KBM-7 (cell line): ENCODE results near the gene SPON1.

ENCODE experiments used
- DNase-seq: peaks from one replicate; pipeline ENCODE4 v3.0.0-alpha.2; 2015
- in situ Hi-C: fragments of 300-500 bp; cut with MboI; formaldehyde crosslinking; loops from 2 replicates; pipeline ENCODE4 v1.14.3; 2020; ENCODE audit warnings: low sequenced_read_pairs, low pct_unique_long_range_greater_than_20kb, mixed read lengths

The SPON1 gene

DNA sequence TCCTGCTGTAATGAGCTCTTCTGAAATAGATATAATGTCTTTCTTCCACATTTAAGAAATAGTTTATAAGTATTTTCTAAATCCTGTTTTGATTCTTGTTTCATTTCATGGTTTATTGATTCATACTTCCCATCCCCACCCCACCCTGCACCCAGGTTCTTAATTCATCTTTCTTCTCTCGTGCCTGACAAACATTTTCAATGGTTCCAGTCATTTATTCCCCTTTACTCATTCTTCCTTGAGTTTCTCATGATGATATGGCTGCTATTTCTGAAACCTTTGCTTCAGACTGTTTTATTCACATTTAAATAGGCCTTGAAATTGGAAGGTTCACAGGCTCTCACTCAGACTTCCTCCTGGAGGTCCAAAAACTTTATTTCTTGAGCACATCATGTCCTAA, 142.9 kb downstream of the SPON1 start:
- no peak for DNase-seq
- in situ Hi-C loops, result no loop called here

DNA sequence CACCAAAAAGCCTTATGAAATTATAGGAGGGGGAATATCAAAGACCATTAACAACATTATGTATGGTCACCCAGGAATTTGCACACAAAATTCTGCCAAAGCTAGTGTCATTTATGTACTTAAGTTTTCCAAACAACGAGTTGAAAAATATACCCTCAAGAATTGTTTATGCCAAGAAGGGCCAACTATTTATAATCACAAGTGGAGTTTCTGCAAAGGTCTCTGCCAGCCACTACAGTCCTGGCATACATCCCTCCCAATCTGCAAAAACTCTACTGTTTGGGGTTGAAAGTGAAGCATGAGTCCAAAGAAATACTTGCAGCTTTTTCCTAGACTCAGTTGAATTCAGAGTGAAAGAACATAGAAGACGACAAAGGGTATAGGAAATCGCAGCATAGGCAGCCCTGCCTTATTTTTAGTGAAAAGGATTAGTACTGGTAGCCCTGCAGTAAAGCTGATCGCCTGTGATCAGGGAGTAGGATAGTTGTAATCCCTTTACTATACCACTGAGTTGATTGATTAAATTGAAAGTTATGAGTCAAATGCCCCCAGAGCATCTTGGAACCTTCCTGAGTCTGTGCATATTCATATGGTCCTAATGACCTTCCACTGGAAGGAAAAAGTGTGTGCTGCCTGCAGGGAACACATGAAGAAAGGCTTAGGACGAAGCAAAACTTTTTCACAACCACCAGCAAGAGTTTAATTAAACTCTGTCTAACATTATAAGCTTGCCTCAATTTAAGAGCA, 144.0 kb downstream of the SPON1 start:
- in situ Hi-C loops, result no loop called here
- DNase-seq, result no peak

DNA sequence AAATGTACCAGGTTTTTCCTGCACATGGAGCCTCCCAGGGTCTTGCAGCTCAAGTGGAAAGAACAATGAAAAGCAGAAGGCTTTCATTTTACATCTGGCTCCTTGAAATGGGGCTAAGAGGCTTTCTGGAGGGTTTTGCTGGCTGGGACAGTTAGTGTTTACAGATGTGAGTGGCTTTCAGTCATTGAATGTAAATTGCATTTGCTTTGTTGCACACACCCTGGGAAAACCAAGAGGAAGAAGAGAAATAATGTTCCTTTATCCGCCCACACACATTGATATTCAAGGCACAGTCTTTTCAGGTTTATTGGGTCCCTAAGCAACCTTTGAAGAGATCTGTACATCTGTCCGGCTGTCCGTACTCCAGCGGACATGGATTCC, 144.5 kb downstream of the SPON1 start:
- DNase-seq, result no peak
- in situ Hi-C loops, result no loop called here

DNA sequence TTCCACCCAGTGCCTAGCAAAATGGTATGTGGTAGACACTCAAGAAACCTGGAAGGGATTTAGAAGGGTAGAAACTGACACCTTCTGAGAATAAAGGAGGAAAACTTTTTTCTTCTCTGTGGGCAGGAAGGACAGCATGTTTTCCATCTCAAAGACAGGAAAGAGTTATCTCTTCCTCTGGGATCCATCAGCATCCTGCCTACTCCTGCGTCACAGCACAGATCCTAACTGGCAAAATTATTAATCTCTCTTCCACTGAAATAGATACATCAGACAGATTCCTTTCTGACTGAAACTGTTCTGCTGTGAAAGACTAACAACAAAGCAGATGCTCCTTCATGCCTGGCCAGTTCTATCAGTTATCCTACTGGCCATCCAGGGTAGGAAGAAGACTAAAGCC, 147.2 kb downstream of the SPON1 start:
- no peak for DNase-seq
- in situ Hi-C loops, result no loop called here

DNA sequence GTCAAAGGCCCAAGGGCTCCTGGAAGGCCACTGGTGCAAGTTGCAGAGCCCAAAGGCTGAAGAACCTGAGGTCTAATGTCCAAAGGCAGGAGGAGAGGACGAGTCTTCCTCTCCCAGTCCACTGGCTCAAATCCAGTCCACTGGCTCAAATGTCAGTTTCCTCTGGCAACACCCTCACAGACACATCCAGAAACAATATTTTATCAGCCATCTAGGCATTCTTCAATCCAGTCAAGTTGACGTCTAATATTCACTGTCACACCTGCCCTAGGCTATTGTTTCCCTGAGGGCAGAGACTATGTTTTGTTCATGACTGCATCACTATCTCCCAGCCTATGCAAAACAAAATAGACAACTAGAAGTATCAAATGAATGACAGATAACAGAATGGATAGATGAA, 148.1 kb downstream of the SPON1 start:
- in situ Hi-C loops, result no loop called here
- DNase-seq, result no peak

DNA sequence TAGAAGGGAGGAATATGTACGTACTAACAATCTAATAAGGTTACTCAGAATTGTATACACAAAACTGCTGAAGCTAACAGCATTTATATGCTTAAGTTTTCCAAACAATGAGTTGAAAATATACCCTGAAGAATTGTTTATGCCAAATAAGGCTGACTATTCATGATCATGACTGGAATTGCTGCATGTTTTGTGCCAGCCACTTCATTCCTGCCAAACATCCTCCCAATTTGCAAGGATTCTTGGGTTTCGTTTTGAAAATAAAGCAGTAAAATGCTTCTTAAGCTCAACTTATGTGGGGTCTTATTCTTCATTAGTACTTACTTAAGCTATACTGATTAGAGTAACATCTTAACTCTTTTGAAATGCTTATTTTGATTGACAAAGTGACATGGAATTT, 149.0 kb downstream of the SPON1 start:
- no peak for DNase-seq
- in situ Hi-C loops, result no loop called here

DNA sequence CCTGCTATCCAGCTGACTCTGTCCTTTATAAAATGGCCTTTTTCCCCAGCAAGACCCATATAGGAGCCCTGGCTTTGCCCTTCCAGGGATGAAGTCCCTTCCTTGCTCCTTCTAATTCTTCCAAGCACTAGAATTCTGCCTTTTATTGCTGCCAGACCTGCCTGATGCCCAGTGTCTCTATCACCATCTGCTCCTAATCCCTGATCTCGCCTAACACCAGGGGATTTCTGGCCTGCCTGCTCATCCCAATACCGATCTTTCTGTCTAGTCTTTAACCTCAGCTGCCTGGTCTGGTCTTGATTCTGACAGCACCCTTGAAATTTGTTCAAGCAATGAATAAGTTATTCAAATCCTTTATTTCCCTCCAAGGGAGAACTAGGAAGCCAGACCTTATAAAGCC, 150.2 kb downstream of the SPON1 start:
- no peak for DNase-seq
- in situ Hi-C loops, result no loop called here

DNA sequence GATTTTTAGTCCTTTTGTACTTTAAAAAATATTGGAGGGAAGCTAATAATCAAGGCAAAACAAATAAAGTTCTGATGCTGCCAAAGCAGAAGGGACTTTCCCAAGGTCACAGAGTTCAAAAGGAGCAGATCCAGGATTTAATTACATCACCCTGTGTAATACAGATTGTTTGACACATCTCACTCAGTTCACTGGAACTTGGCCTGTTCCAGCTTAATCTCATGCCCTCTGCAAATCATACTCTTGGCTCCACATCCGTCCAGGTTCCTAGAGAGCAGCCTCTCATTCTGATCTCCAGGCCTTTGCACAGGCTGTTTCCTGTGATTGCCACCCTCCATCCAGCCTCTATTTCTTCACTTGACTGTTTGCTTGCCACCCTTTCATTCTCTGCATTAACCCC, 151.7 kb downstream of the SPON1 start:
- in situ Hi-C loops, result no loop called here
- DNase-seq, result no peak

DNA sequence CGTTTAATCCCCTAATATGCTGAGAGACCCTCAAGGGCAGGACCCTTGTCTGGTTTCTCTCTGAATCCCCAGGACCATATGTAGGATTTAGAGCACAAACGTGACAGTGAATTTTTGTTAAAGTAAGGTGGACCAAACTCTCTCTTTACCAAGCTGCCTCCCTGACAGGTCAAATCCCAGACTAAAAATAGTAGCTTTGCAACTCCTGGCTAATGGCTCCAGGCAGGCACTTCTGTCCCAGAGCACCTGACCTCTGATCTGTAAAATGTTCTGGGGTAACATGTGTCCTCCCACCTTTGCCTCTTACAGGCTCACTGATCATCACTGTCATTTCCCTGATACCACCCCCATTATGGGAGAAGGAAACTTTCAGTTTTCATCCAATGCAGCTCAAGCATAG, 152.3 kb downstream of the SPON1 start:
- DNase-seq, result no peak

DNA sequence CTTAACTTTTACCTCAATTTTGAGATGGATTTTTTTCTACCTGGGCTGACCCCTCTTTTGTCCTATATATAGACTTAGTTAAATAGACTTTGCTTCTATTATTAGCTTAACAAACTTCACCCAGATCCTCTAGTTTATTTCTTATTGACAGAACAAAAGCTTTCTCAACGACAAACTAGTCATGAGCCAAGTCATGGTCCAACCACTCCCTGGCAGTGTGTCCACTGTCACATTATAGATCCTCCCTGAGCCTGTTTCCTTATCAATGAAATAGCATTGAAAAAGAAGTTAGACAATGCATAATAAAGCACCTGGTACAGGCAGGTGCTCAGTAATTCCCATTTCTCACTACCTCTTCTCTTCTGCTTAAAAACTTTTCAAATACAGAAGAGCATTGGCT, 155.1 kb downstream of the SPON1 start:
- no peak for DNase-seq
- in situ Hi-C loops, result no loop called here

More for the DNA sequence above, 152.3 kb downstream of the SPON1 start:
- in situ Hi-C loops, result no loop called here

DNA sequence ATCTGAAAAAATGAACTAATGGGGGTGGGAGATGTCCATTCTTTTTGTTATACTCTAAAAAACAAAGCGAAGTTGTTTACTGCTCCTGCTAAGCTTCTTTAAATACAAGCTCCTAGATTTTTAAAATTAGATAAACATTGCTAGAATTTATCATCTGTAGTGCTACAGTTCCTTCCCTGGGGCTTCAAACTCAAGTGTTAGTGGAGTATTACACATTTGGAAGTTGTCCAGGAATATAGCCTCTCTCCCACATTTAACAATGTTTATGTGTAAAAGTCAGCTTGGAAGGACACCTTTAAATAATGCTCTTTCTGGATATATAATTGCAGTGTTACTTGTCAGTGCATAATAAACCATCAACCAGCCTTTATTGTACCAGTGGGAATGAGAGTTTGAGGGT, 155.5 kb downstream of the SPON1 start:
- DNase-seq, result no peak
- in situ Hi-C loops, result no loop called here

DNA sequence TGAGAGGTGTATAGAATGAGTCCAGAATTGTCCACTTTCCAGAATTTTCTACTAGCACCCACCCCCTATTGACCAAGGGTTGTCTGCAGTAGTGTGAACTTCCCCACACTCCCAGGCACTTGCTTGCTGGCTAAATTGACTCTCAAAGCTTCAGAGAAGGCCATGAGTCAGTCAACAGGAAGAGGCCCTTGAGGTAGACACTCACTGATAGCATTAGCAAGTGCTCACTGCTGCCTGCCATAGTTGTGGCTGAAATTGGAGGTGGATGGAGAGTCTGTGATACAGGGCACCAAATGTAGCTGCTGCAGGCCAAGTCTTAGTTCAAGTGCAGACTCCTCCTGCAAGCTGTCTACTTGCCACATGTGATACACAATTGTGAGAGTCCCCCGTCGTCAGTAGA, 156.8 kb downstream of the SPON1 start:
- DNase-seq, result no peak
- in situ Hi-C loops, result no loop called here

DNA sequence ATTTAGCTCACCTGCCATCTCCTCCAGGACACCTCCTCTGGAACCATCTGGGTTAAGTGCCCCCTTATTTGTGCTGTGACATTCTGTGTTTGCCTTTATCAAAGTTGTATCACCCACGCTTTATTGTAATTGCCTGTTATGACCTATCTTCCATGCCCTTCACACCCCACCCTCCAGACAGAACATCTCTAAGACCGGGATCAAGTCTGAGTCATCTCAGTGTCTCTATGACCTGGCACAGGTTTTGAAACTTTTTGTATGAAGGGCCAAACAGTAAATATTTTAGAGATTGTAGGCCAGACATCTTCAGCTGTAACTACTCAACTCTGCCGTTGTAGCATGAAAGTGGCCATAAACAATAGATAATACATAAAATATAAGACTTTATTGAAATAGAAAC, 161.8 kb downstream of the SPON1 start:
- in situ Hi-C loops, result no loop called here
- no peak for DNase-seq

DNA sequence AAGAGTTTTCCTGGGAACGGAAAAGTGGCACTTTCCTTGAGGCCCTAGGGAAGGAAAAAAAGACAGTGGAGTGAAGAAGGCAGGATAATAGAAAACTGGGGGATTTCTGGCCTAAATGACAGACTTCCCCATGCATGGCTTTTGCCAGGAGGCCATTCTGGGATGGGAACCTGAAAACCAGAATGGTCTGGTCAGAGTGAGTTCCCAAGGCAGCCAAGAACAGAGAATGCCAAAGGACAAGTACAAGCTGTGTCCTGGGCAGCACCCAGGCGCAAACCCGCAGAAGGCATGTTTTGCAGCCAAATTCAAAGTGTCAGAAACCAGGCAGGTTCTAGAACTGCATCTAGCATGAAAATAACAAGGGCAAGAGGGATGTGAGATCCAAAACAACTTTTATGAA, 162.4 kb downstream of the SPON1 start:
- in situ Hi-C loops, result no loop called here
- DNase-seq, result no peak

DNA sequence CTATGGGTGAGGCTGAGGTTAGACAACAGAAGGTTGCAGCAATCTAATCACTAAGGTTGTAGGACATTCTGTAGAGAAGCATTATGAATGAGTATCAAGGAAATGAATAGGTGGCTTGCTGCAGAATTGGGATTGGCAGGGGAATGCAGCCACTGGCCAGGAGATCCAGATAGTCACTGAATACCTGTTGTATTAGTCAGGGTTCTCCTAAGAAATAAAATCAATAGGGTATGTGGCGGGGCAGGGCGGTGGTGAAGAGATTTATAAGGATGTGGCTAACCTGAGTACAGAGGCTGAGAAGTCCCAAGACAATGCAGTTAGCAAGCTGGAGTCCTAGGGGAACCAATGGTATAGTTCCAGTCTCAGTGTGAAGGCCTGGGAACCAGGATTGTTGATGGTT, 163.0 kb downstream of the SPON1 start:
- in situ Hi-C loops, result no loop called here

DNA sequence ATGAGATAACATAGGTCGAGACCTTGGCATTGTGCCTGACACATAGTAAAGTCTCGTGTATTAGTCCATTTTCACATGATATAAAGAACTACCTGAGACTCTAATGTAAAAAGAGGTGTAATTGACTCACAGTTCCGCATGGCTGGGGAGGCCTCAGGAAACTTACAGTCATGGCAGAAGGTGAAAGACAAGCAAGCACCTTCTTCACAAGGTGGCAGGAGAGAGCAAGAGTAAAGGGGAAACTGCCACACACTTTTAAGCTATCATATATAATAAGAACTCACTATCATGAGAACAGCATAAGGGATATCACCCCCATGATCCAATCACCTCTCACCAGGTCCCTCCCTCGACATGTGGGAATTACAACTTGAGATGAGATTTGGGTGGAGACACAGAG, 165.2 kb downstream of the SPON1 start:
- in situ Hi-C loops, result no loop called here
- DNase-seq, result no peak

More for the DNA sequence above, 163.0 kb downstream of the SPON1 start:
- DNase-seq, result no peak

DNA sequence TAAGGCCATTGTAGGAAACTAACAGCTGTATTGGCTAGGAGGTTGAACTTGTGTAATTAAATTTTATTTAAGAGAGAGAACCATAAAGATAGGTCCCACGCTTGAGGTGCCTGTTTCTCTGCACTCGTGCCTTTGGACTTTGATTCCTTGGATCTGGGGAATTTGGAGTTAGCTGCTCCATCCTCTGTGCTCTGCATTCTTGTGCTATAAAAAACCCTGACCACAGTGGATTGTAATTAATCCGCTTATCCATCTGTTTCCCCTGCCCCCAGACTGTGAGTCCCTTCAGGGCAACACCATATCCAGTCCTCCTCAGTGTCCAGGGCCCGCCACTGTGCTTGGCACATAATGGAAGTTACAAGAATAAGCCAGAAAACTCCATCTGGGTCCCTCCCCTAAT, 169.8 kb downstream of the SPON1 start:
- in situ Hi-C loops, result no loop called here
- no peak for DNase-seq

DNA sequence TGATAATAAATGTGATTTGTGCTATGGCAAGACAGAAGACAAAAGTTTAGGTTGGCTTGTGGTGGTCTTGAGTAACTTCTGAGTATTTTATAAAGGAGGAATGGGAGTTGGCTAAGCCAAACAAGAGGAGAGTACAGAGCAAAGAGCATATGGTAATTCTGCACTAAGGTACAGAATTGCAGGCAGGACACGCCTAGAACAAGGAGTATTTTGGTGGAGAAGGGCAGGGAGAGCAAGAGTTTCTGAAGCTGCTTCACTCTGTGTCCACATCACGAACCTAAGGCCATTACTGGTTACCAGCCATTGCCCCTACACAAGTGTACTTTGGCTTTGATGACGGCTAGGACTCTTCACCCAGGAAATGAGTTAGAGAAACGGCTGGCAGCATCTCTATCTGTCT, 170.9 kb downstream of the SPON1 start:
- in situ Hi-C loops, result no loop called here
- no peak for DNase-seq

DNA sequence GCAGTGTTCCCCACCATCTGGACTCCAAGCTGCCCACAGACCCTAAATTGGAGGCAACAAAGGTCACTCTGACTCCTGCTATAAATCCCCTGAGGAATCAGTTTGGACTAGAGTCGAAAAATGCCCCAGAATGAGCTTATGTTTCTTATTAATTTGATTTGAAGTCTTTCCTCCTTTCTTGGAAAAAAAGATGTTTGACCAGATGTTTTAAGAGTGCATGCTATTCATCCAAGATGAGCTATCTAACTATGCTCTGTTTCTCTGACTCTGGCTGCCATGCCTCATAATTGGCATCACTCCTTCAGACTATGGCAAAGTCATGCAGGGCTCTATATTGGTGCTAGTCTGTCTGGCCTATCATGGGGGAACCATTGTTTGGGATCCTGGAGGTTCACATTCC, 174.0 kb downstream of the SPON1 start:
- DNase-seq, result no peak
- in situ Hi-C loops, result no loop called here

DNA sequence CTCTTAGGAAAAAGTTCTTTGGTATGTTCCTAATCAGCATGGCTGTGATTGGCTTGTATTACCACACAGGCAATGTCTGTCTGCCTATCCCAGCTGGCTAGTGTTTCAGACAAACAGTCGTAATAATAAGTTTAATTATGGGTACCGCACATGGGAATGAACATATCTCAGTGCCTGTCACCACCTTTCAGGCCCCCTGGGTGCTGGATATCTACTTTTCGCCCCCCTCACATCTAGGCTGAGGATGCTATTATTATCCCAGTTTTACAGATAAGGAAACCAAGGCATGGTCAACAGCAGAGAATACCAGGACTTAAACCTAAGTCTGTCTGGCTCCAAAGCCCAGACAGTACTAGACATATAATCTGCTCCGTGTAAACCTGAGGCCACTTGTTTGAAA, 174.8 kb downstream of the SPON1 start:
- in situ Hi-C loops, result no loop called here

DNA sequence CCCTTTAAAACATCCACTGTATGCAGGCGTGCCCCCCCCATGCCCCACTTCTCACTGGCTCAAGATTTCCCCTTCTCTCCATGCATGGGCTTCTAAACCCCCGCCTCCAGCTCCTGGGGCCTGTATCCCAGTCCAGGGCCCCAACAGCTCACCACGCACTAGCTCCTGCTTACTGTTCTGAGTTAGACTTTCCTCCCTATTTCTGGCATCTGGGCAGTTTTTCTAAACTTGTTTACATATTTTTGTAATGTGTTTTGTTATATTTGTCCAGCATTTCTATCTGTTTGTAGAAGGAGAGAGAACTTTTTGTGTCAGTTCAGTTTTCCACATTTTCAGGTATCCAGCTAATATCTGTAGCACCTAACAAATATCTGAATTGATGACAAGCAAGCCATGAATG, 178.5 kb downstream of the SPON1 start:
- in situ Hi-C loops, result no loop called here

More for the DNA sequence above, 174.8 kb downstream of the SPON1 start:
- no peak for DNase-seq

DNA sequence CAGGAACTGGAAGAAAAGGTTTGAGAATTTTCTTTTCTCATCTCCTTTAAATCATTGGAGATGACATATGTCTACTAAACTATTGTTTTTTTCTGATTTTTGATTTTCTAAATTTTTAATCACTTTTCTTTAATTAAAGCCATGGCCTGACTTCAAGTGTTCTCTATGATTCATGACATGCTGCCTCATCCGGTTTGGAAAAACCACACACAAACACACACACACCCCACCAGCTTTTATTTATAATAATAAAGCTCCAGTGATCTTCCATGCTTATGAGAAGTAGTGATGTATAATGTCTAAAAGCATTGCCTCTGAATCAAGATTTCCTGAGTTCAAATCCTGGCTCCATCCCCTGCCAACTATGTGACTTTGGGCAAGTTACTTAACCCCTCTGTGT, 179.2 kb downstream of the SPON1 start:
- no peak for DNase-seq
- in situ Hi-C loops, result no loop called here

More for the DNA sequence above, 178.5 kb downstream of the SPON1 start:
- no peak for DNase-seq
